GM19324 (cell line): Measurements from ENCODE around the gene PEX7.
"Not testable (repeated sequence)": the region's sequence is repeated elsewhere in the genome, so short reads cannot be mapped to it uniquely, and the experiment has no call there.

Experiments
- ATAC-seq: cut with Tn5 transposase; IDR thresholded peaks from one replicate; pipeline ENCODE4 v1.9.1; 2021; ENCODE audit warnings: mild to moderate bottlenecking, moderate library complexity; ENCODE audit not compliant: unreplicated experiment, low FRiP score

The PEX7 gene

GRCh38 chr6:136822376-136823127 lies at the start of gene PEX7:
TSS of gene PEX7 (plus strand) at chr6:136822592. CDS start at chr6:136822666, 74 bp downstream.
- ATAC-seq = peak; percentile 99

- peak; percentile 44 for ATAC-seq
These were observed 49.5 kb upstream of the PEX7 start for GRCh38 chr6:136772685-136773472.

- ATAC-seq = no peak
These were observed 49.0 kb upstream of the PEX7 start for GRCh38 chr6:136773473-136773796.

GRCh38 chr6:136774228-136775041 lies 48.0 kb upstream of the PEX7 start:
- ATAC-seq = no peak

GRCh38 chr6:136775081-136775480 lies 47.3 kb upstream of the PEX7 start:
- no peak for ATAC-seq

GRCh38 chr6:136775548-136775947 lies 46.8 kb upstream of the PEX7 start:
- ATAC-seq = no peak

- no peak for ATAC-seq
These were observed 44.7 kb upstream of the PEX7 start for GRCh38 chr6:136777651-136778050.

- no peak for ATAC-seq
These were observed 42.7 kb upstream of the PEX7 start for GRCh38 chr6:136779682-136780081.

- ATAC-seq = no peak
These were observed 41.4 kb upstream of the PEX7 start for GRCh38 chr6:136780972-136781371.

- no peak for ATAC-seq
These were observed 40.2 kb upstream of the PEX7 start for GRCh38 chr6:136782021-136782770.

GRCh38 chr6:136783021-136783420 lies 39.4 kb upstream of the PEX7 start:
- ATAC-seq = no peak

GRCh38 chr6:136783495-136784270 lies 38.7 kb upstream of the PEX7 start:
- peak; percentile 72 for ATAC-seq

GRCh38 chr6:136784271-136784664 lies 38.1 kb upstream of the PEX7 start:
- no peak for ATAC-seq

GRCh38 chr6:136784910-136785746 lies 37.3 kb upstream of the PEX7 start:
- ATAC-seq = no peak

- ATAC-seq = no peak
These were observed 35.7 kb upstream of the PEX7 start for GRCh38 chr6:136786658-136787057.

- ATAC-seq = no peak
These were observed 34.7 kb upstream of the PEX7 start for GRCh38 chr6:136787726-136788068.

GRCh38 chr6:136788069-136788902 lies 34.1 kb upstream of the PEX7 start:
- ATAC-seq = no peak

GRCh38 chr6:136789440-136789839 lies 33.0 kb upstream of the PEX7 start:
- ATAC-seq = not testable (repeated sequence)
